NCI-H146 treated with DMSO at 0.1 percent for 48 hours (cell line): ENCODE measurements around the gene GRAP2.

Experiments
- DNase-seq: peaks from one replicate; lab custom pipeline; 2025; ENCODE audit not compliant: unreplicated experiment; lab: John Stamatoyannopoulos, UW

The GRAP2 gene

DNA sequence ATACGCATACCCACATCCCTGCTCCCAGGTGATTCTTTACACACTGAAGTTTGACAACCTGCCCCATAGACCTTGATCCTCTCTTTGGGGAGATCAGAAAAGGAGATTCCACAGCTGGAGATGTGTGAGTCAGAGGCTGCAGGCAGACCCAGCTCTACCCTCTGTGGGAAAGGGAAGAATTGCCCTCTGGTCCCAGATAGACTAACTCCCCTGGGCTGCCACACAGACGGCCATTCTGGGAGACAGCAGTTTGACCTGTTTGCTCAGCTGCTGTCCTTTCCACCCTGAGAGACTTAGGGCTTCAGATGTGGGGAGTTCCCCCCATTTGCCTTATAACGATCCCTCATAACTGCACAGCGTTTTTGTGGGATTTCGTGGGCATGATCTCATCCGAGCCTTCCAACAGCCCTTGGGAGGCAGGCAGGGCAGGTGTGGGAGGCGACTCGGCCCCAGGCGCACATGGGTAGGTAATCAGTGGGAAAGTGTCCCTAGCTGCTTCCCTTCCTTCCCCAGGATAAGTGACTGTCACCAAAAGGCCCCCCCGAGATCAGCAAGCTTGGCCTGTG, 107.9 kb downstream of the GRAP2 start:
- peak; percentile 16 for DNase-seq

DNA sequence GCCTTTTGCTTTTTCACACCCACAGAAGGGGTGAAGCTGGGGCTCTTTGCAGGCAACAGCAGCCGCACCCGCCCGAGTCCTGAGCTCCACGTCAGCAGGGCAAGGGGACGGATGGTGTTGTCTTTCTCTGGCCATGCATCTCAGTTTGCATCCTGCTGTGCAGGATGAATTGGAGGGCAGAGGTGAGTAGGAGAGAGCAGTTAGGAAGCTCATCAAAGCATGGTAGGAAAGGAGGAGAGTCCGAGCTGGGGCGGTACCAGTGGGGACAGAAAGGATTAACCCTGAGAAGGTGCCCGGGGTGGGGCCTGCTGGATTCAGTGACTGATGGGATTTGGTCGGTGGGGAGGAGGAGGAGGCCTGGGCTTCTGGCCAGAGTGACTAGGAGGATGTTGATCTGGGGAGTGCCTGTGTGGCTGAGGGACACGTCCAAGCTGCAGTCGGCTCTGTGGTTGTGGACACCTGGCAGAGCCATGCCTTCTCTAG, 108.4 kb downstream of the GRAP2 start:
- peak; percentile 80 for DNase-seq

DNA sequence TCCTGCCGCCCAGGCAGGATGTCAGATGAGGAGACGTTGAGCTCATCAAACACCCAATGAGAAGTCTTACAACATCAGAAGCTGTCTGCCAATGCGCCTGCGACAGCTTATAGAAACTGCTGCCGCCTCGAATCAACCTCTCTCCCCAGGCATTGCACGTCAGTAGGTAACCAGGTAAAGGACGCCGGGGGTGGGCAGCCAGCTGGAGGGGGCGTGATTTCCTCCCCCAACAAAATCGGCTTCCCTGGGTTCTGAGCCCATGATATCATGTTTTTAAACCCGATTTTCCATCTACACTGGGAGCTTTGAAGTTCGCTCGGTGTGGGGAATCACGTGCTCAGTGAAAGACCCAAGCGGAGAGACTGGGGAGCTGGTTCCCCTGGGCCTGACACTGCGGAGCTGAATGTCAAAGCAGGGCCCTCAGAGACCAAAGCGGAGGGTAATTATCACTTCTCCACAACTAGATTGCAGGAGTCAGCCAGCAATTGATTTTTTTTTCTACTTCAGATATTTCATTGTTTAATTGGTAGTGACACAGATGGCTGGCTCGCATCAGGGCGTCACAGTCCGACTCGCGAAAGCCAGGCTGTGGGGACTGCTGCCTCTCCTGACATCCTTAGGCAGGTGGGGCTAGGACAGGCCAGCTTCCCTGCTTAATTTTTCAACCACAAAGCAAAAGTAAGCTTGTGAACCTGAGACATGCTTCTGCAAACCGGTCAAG, 109.2 kb downstream of the GRAP2 start:
- DNase-seq: peak; percentile 38

DNA sequence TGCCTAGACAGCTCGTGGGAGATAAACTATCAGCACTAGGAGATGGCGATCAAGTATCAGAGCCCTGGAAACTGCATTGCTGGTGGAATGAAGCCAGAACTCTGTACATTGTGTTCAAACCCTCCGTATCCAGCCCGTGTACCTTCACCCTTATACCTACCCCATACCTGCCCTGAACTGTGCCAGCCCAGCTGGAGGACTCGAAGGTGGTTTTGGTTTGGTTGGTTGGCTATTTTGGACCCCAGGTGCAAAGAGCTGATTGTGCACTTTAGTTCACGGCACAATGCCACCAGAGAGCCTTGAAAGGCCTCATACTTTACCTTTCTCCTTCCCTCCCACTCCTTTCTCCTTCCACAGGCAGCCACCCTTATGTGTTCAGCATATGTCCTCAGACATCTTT, 109.9 kb downstream of the GRAP2 start:
- no peak for DNase-seq

DNA sequence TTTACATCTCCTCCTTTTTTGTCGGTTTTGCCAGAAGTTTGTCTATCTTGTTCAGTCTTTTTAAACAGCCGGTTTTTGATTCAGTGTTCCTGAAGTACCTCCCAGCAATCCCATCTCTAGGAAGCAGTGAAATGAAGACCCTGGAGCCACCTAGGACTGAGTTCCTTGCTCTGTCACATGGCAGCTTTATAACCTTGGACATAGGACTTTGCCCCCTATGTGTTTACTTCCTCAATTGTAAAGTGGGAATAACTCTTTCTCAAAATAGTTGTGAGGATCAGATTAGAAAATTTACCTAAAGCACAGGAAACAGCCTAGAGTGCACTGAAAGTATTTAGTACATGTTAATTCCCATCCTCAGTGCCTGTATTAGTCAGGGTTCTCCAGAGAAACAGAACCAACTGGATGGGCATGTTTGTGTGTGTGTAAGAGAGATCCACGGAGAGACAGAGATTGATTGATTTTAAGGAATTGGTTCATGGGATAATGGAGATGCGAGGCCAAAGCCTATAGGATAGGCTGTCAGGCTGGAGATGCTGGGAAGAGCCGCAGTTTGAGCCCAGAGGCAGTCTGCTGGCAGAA, 113.9 kb downstream of the GRAP2 start:
- DNase-seq: no peak

DNA sequence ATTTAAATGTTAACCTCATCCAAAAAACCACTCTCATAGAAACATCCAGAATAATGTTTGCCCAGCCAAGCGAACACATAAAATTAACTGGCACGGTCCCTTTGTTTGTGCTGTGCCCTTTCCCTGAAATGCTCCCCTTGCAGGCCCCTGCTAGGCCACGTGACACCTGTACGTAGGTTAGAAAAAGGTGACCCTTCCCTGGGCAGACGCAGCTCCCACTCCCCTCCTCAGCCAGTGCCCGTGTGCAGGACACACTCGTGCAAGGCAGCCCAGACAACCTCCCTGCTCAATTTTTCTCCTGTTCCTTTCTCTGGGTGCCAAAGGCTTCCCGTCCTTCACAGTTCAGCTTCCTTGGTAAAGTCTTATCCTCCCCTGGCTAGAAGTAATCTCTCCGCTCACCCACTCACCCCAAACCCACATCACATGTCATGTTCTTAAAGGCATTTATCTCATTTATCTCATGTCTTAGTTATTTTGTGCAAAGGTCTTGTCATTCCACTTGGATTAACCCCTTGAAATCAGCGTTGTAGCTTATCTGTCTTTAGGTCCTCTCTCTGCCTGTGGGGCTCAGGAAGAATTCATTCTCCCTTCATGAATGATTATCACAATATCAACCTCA, 114.6 kb downstream of the GRAP2 start:
- DNase-seq: no peak

DNA sequence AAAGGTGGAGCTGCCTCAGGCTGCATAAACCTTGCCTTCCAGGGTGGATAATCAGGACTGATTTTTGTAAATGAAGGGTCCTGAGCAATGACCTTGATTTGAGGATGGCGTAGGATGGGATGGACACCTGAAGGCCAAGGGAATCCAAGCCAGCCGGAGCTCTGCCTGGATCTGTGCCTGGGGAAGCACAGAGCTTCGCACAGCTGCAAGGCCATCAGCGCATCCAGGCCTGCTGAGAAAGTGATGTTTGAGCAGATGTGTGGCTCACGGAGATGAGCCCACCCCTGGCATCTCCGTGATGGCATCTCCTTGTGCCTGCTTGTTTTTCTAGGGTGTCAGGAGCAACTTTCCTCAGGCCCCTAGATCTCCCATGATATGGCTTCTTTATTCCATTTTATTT, 117.2 kb downstream of the GRAP2 start:
- DNase-seq: no peak

DNA sequence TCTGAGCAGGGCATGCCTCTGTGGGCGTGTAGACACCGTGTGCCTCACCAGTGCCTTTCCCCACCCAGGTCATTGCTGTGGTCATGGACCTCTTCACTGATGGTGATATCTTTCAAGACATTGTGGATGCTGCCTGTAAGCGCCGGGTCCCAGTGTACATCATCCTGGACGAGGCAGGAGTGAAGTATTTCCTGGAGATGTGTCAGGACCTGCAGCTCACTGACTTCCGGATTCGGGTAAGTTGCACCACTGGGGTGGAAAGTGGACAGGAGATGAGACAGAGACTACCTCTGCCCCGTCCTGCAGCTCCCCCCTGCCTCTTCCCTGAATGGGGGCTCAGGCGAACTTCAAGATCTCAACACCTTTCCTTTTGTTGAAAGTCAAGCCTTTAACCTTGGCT, 118.2 kb downstream of the GRAP2 start:
- DNase-seq: no peak

DNA sequence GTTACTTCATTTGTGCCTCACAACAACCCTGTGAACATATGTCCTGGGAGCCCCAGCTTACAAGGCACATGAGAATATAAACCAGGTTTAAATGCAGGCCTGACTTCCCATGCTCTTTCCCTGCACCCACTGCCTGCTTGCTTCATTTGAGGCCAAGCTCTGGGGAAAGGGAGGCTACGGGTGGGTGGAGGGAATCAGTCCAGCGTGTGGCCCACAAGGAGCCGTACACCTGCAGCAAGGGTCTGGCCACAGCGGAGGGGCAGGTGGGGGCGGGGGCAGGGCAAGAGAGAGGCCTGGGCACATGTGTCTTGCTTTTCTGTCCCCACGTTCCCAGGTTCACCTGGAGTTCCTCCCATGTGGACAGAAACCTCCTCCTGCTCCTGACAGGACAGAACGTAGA, 120.1 kb downstream of the GRAP2 start:
- DNase-seq: no peak

DNA sequence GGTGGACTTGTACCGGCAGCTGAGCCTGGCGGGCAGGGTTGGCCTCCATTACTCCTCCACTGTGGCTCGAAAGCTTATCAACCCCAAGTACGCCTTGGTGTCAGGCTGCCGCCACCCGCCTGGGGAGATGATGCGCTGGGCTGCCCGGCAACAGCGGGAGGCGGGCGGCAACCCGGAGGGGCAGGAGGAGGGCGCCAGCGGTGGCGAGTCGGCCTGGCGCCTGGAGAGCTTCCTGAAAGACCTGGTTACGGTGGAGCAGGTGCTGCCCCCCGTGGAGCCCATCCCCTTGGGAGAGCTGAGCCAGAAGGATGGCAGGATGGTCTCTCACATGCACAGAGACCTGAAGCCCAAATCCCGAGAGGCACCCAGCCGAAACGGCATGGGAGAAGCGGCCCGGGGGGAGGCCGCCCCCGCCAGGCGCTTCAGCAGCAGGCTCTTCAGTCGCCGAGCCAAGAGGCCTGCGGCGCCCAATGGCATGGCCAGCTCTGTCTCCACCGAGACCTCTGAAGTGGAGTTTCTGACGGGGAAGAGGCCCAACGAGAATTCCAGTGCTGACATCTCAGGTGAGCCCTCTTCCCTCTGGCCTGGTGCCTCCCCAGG, 120.6 kb downstream of the GRAP2 start:
- no peak for DNase-seq

DNA sequence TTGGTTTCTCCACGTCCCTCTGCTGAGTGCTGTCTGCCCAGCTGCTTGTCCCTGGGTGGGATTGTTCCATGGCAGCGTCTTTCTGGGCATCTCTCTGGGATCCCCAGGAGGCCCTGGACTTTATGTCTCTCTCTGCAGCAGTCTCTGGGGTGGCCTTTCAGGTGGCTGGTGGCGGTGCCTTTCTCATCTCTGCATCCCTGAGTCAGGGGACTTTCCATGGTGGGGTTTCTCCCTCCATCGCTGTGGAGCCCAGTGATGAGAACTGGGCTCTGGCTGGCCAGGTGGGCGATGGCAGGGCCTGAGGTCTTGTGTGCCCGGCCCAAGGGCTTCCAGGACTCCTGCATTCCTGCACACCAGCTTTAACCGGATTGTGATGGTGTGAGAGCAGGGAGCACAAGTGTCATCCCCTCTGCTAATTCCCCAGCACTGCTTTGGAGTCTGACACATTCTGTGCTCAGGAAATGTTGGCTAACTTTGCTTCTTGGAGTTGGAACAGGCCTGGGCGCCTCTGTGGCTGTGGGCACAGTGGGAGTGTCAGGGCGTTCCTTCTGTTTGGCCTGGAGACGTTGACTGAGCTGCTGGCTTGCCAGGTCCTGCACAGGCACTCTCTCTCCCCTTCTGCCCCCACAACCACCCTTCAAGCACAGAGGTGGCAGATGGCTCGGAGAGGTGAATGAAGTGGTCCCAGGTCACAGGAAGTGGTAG, 121.8 kb downstream of the GRAP2 start:
- DNase-seq: no peak
